ENCODE data around the gene CHRNA7. TPM values are rescaled to one million over a fixed set of nuclear protein-coding genes. Genes with fewer than 3 reads are reported as not detected.

The CHRNA7 gene
- total and polyA plus RNA-seq, 10 of the 15 experiments (the other 5 are each of a cell fraction or from before 2014, with no cell fraction given), result 0.06 to 0.15 (median 0.12) TPM; not detected in 7

DNA sequence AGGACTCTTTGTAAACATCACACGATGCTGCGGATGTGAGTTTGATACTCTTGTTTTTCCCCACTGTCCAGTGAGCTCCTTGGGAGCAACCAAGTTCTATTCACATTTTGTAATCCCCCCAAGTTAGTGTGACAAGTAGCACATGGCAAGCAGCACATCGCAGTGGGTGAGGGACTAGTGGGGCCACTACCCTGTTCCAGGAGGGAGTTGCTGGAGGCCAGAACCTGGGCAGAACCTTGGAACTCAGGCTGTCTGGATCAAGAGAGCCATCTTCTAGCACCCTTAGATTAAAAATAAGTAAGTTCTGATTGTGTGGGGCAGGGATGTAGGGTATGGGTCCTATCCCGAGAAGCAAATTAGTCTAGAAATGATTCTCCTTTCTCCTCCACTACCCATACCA is 91.7 kb downstream of the CHRNA7 start:
- TF ChIP-seq, protein P1, sequence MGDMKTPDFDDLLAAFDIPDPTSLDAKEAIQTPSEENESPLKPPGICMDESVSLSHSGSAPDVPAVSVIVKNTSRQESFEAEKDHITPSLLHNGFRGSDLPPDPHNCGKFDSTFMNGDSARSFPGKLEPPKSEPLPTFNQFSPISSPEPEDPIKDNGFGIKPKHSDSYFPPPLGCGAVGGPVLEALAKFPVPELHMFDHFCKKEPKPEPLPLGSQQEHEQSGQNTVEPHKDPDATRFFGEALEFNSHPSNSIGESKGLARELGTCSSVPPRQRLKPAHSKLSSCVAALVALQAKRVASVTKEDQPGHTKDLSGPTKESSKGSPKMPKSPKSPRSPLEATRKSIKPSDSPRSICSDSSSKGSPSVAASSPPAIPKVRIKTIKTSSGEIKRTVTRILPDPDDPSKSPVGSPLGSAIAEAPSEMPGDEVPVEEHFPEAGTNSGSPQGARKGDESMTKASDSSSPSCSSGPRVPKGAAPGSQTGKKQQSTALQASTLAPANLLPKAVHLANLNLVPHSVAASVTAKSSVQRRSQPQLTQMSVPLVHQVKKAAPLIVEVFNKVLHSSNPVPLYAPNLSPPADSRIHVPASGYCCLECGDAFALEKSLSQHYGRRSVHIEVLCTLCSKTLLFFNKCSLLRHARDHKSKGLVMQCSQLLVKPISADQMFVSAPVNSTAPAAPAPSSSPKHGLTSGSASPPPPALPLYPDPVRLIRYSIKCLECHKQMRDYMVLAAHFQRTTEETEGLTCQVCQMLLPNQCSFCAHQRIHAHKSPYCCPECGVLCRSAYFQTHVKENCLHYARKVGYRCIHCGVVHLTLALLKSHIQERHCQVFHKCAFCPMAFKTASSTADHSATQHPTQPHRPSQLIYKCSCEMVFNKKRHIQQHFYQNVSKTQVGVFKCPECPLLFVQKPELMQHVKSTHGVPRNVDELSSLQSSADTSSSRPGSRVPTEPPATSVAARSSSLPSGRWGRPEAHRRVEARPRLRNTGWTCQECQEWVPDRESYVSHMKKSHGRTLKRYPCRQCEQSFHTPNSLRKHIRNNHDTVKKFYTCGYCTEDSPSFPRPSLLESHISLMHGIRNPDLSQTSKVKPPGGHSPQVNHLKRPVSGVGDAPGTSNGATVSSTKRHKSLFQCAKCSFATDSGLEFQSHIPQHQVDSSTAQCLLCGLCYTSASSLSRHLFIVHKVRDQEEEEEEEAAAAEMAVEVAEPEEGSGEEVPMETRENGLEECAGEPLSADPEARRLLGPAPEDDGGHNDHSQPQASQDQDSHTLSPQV (IDR thresholded peaks at IDR 0.05), result no peak
- TF ChIP-seq RCOR1 (conservative IDR thresholded peaks at IDR 0.05; ENCODE audit: low read depth, low read length) (no peak), SREBF1 (IDR thresholded peaks at IDR 0.05; ENCODE audit: low read length) (no peak), NBN (IDR thresholded peaks at IDR 0.05) (no peak), PAX8 (IDR thresholded peaks at IDR 0.05) (no peak), FOXK2 (IDR thresholded peaks at IDR 0.05) (no peak)
- TF ChIP-seq, protein P2, sequence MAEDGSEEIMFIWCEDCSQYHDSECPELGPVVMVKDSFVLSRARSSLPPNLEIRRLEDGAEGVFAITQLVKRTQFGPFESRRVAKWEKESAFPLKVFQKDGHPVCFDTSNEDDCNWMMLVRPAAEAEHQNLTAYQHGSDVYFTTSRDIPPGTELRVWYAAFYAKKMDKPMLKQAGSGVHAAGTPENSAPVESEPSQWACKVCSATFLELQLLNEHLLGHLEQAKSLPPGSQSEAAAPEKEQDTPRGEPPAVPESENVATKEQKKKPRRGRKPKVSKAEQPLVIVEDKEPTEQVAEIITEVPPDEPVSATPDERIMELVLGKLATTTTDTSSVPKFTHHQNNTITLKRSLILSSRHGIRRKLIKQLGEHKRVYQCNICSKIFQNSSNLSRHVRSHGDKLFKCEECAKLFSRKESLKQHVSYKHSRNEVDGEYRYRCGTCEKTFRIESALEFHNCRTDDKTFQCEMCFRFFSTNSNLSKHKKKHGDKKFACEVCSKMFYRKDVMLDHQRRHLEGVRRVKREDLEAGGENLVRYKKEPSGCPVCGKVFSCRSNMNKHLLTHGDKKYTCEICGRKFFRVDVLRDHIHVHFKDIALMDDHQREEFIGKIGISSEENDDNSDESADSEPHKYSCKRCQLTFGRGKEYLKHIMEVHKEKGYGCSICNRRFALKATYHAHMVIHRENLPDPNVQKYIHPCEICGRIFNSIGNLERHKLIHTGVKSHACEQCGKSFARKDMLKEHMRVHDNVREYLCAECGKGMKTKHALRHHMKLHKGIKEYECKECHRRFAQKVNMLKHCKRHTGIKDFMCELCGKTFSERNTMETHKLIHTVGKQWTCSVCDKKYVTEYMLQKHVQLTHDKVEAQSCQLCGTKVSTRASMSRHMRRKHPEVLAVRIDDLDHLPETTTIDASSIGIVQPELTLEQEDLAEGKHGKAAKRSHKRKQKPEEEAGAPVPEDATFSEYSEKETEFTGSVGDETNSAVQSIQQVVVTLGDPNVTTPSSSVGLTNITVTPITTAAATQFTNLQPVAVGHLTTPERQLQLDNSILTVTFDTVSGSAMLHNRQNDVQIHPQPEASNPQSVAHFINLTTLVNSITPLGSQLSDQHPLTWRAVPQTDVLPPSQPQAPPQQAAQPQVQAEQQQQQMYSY (CRISPR knock-in tag; IDR thresholded peaks at IDR 0.05), result no peak
- 39% methylated on average over 4 of the region's 4 CpGs for WGBS (ENCODE audit: insufficient coverage, insufficient replicate concordance, low lambda C conversion rate, missing lambda C conversion rate)

More for the DNA sequence above, 91.7 kb downstream of the CHRNA7 start:
- intact Hi-C loops (cut with micrococcal nuclease; ENCODE audit: unreplicated experiment), result no loop called here
- ATAC-seq (no peak), FAIRE-seq (no peak), DNase-seq (ENCODE audit: low read depth, low spot score) (no peak)
- ChIA-PET SMC1A (ENCODE audit: uncharacterized antibody, unreplicated experiment) (no interaction called here), RAD21 (ENCODE audit: unreplicated experiment) (no interaction called here), POLR2A (no interaction called here), CTCF (no interaction called here)
- H3K36me3 ChIP-seq (ENCODE audit: control insufficient read depth in 2 of 2, insufficient read depth in 2 of 2, low read length in 1 of 2), result no peaks in the 10 kb centered on the region
- no peak overlapping the region for H3K27ac ChIP-seq (ENCODE audit: control insufficient read depth, insufficient read depth)
- H3K9ac ChIP-seq (ENCODE audit: control insufficient read depth, insufficient read depth, low read length), result no peak overlapping the region
- no peak overlapping the region for H3K4me2 ChIP-seq (ENCODE audit: control insufficient read depth, insufficient read depth)
- in situ Hi-C loops (cut with MboI), result no loop called here
- no TSS peak for BruUV-seq (replicated peaks)
- H3K9me3 ChIP-seq (replicated peaks; ENCODE audit: control insufficient read depth, insufficient read depth, low read length), result no peaks in the 10 kb centered on the region
- H3K27me3 ChIP-seq (replicated peaks in 1 of 2; ENCODE audit: control insufficient read depth in 2 of 2, insufficient read depth in 2 of 2, low read length in 1 of 2), result no peaks in the 10 kb centered on the region; a peak in 1 of 4 replicates
- H3K4me3 ChIP-seq, result no peak overlapping the region
- H4K20me1 ChIP-seq (ENCODE audit: control insufficient read depth, insufficient read depth), result no peaks in the 10 kb centered on the region
- H3K79me2 ChIP-seq (ENCODE audit: control insufficient read depth, insufficient read depth, low read length), result no peaks in the 10 kb centered on the region
- no peak overlapping the region for H2AFZ ChIP-seq (ENCODE audit: control insufficient read depth, low read depth, low read length)
- H3K4me1 ChIP-seq (ENCODE audit: control insufficient read depth, insufficient read depth, low read length), result no peaks in the 10 kb centered on the region; the same call in 1 of the 2 replicates

Data from GM12878 (cell line).